Left ventricle myocardium inferior (tissue), 1 donor: Measurements from ENCODE around the gene RAP1GAP2. TPM values are rescaled to one million over a fixed set of nuclear protein-coding genes. Genes with fewer than 3 reads are reported as not detected.
"Not testable (repeated sequence)": the region's sequence is repeated elsewhere in the genome, so short reads cannot be mapped to it uniquely, and the experiment has no call there.

Experiments used
- DNase-seq: peaks from one replicate; pipeline ENCODE4 v3.0.0-alpha.2; 2020
- H3K27ac ChIP-seq: fragments of 200-600 bp; replicated peaks from 2 replicates; pipeline ENCODE4 v1.8.0; 2021
- H3K27me3 ChIP-seq: fragments of 200-600 bp; 2 replicates; pipeline ENCODE4 v1.8.0; 2021; ENCODE audit warnings: low read depth
- H3K36me3 ChIP-seq: fragments of 200-600 bp; 2 replicates; pipeline ENCODE4 v1.8.0; 2021
- H3K4me1 ChIP-seq: fragments of 200-600 bp; 2 replicates; pipeline ENCODE4 v1.8.0; 2021
- H3K4me3 ChIP-seq: fragments of 200-600 bp; 2 replicates; pipeline ENCODE4 v1.8.0; 2021; ENCODE audit warnings: mild to moderate bottlenecking, moderate library complexity
- H3K9me3 ChIP-seq: fragments of 200-600 bp; replicated peaks from 2 replicates; pipeline ENCODE4 v1.8.0; 2021
- CTCF ChIP-seq: fragments of 200-600 bp; IDR thresholded peaks from 2 replicates; pipeline ENCODE4 v1.8.0; 2021; ENCODE audit warnings: antibody characterized with exemption, mild to moderate bottlenecking, borderline replicate concordance
- intact Hi-C: fragments of 100-400 bp; cut with micrococcal nuclease; formaldehyde crosslinking; loops from one replicate; pipeline ENCODE4 v1.11.0; 2022
- total RNA-seq: library from RNA; stranded (reverse); fragmentation: NEBNext Ultra II Directional; extraction: Animal tissue kit (Norgen Biotek cat#: 25700); gene quantifications from one replicate; pipeline ENCODE4 v1.2.1, GENCODE V29; 2021
- donor health status: DM: no; HTN: yes; CAD: no; lungs with severe emphysema.

Gene RAP1GAP2
- total RNA-seq, 1 donor from 2014 or later, result 63.8 TPM

DNA sequence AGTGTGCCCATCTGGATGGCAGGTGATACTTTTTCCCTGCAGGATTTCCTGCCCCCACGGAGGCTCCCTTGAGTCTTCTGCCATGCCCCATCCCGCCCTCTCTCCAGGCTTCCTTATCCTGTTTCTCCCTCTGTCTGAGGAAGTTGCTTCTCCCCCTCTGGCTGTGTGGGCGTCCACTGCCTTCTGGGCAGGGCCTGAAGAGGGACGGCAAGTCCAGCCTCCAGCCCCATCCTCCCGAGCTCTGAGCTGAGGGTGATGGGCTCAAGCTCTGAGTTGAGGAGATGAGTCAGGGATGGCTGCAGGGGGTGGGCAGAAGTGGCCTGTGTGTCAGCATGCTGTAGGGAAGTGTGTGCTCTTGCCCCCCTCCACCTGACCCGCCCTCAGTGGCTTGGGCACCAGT is 14.2 kb upstream of the RAP1GAP2 start:
- no peak for DNase-seq
- no peak for TF ChIP-seq CTCF
- H3K27ac ChIP-seq, result no peak overlapping the region
- peaks cover 3% of the 10 kb centered on the region for H3K9me3 ChIP-seq
- intact Hi-C loops, result no loop called here
- peaks cover 5% of the 10 kb centered on the region for H3K4me1 ChIP-seq
- H3K36me3 ChIP-seq, result no peaks in the 10 kb centered on the region
- no peak overlapping the region for H3K4me3 ChIP-seq
- peaks cover 28% of the 10 kb centered on the region for H3K27me3 ChIP-seq

DNA sequence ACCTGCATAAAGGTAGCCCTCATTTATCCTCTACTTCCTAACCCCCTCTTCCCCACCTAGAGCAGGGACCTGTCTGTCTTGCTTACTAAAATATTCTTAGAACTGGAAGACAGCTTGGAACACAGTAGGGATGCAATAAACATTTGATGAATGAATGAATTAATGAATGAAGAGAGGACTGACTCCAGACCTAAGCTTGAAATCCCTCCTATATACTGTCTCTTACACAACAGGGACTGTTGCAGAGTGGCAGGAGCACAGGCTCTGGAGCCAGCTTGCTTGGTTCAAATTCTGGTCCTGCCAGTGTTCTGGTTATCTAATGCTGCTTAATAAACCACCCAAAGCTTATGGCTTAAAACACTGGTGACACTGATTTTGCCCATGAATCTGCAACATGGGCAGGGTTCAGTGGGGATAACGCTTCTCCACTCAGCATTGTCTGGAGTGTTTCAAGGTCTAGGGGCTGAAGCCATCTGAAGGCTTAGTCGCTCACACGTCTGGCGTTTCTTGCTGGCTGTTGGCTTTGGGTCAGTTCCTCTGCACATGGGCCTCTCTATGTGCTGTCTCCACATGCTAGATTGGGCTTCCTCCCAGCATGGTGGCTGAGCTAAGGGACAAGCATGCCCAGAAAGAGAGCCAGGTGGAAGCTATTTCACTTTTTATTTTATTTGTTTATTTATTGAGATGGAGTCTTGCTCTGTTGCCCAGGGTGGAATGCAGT is 12.8 kb upstream of the RAP1GAP2 start:
- peaks cover 16% of the 10 kb centered on the region for H3K27me3 ChIP-seq
- H3K4me3 ChIP-seq, result no peak overlapping the region
- no peaks in the 10 kb centered on the region for H3K36me3 ChIP-seq
- peaks cover 3% of the 10 kb centered on the region for H3K9me3 ChIP-seq
- intact Hi-C loops, result no loop called here
- no peak overlapping the region for H3K27ac ChIP-seq
- H3K4me1 ChIP-seq, result peaks cover 4% of the 10 kb centered on the region
- no peak for TF ChIP-seq CTCF
- no peak for DNase-seq

DNA sequence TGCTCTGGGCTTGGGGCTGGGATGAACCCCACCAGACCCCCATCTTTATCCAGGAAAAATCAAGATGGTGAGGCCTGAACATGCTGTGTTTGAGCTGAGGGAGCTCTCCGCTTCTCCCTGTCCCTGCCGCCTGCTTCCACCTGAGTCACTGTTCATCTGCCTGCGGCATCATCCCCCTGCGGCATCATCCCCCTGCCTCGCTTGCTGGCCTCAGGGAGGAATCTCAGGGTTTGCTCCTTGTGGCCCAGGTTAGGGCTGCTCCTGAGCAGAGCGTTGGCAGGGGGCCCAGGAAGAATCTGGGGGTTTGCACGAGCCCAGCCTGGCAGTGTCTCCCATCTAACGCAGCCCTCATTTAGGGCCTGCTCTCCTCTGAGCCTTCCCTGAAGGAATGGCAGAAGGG is 11.4 kb upstream of the RAP1GAP2 start:
- no peak for DNase-seq

GRCh38 chr17:2785376-2785775 is 10.9 kb upstream of the RAP1GAP2 start:
- H3K4me3 ChIP-seq, H3K27ac ChIP-seq, H3K27me3 ChIP-seq, H3K36me3 ChIP-seq, DNase-seq, H3K9me3 ChIP-seq, H3K4me1 ChIP-seq, intact Hi-C loops: not testable (repeated sequence)

More for the DNA sequence above, 11.4 kb upstream of the RAP1GAP2 start:
- no peak overlapping the region for H3K27ac ChIP-seq
- peaks cover 5% of the 10 kb centered on the region for H3K27me3 ChIP-seq
- H3K9me3 ChIP-seq, result peaks cover 3% of the 10 kb centered on the region
- peaks cover 4% of the 10 kb centered on the region for H3K4me1 ChIP-seq
- no peak overlapping the region for H3K4me3 ChIP-seq
- H3K36me3 ChIP-seq, result no peaks in the 10 kb centered on the region
- no peak for TF ChIP-seq CTCF
- intact Hi-C loops, result no loop called here

GRCh38 chr17:2786176-2786881 is 9.9 kb upstream of the RAP1GAP2 start:
- H3K4me1 ChIP-seq, result peaks cover 4% of the 10 kb centered on the region
- H3K36me3 ChIP-seq, result no peaks in the 10 kb centered on the region
- DNase-seq, result peak; percentile 81
- H3K27ac ChIP-seq, result no peak overlapping the region
- peak; percentile 72 for TF ChIP-seq CTCF
- intact Hi-C loops, result no loop called here
- H3K27me3 ChIP-seq, result peaks cover 16% of the 10 kb centered on the region
- H3K4me3 ChIP-seq, result no peak overlapping the region
- H3K9me3 ChIP-seq, result peaks cover 3% of the 10 kb centered on the region

DNA sequence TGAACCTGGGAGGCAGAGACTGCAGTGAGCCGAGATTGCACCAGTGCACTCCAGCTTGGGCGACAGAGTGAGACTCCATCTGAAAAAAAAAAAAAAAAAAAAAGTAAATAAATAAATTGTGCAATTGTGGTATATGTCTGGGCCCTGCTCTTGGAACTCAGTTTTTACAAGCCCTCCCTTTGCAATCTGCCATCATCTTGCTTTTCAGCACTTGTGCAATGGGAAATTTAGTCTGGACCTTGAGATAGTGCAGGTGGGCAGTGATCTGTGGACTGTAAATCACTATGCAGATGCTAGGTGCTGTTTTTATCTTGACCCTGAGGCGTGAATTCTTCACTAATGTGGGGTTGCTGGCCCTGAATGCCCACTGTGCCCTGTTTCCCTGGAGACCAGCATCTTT is 6.5 kb upstream of the RAP1GAP2 start:
- no peaks in the 10 kb centered on the region for H3K36me3 ChIP-seq
- intact Hi-C loops, result no loop called here
- TF ChIP-seq CTCF, result no peak
- no peak for DNase-seq
- no peak overlapping the region for H3K27ac ChIP-seq
- peaks cover 4% of the 10 kb centered on the region for H3K4me1 ChIP-seq
- no peaks in the 10 kb centered on the region for H3K9me3 ChIP-seq
- peaks cover 40% of the 10 kb centered on the region for H3K27me3 ChIP-seq
- H3K4me3 ChIP-seq, result no peak overlapping the region
